Neural progenitor cell (in vitro differentiated cells): Measurements from ENCODE around the gene MAPKBP1. TPM values are rescaled to one million over a fixed set of nuclear protein-coding genes. Genes with fewer than 3 reads are reported as not detected.

ENCODE experiments used
- DNase-seq: peaks from one replicate; pipeline ENCODE4 v3.0.0-alpha.2; 2016; ENCODE audit warnings: low spot score
- H2AFZ ChIP-seq: fragments of 200-600 bp; sonication (generic); replicated peaks from 2 replicates; pipeline ENCODE4 v1.6.1; 2016; ENCODE audit warnings: antibody characterized with exemption
- H3F3A ChIP-seq: fragments of 200-600 bp; sonication (generic); 2 replicates; pipeline ENCODE4 v1.6.1; 2016; ENCODE audit warnings: antibody characterized with exemption, low read depth
- H3K27ac ChIP-seq: fragments of 200-600 bp; sonication (generic); 2 replicates; pipeline ENCODE4 v1.5.1; 2016; ENCODE audit warnings: mild to moderate bottlenecking
- H3K27me3 ChIP-seq: fragments of 200-600 bp; sonication (generic); 2 replicates; pipeline ENCODE4 v1.6.1; 2016; ENCODE audit warnings: mild to moderate bottlenecking, moderate library complexity
- H3K36me3 ChIP-seq: fragments of 200-600 bp; sonication (generic); 2 replicates; pipeline ENCODE4 v1.5.1; 2016
- H3K4me1 ChIP-seq: fragments of 200-600 bp; sonication (generic); 2 replicates; pipeline ENCODE4 v1.6.1; 2016; ENCODE audit warnings: mixed run types
- H3K4me2 ChIP-seq: fragments of 200-600 bp; sonication (generic); 2 replicates; pipeline ENCODE4 v1.6.1; 2016
- H3K4me3 ChIP-seq: fragments of 200-600 bp; sonication (generic); 2 replicates; pipeline ENCODE4 v1.5.1; 2016
- H3K79me2 ChIP-seq: fragments of 200-600 bp; sonication (generic); 2 replicates; pipeline ENCODE4 v1.6.1; 2016; ENCODE audit warnings: low read depth
- H3K9ac ChIP-seq: fragments of 200-600 bp; sonication (generic); 2 replicates; pipeline ENCODE4 v1.6.1; 2016
- H3K9me3 ChIP-seq: fragments of 200-600 bp; sonication (generic); 2 replicates; pipeline ENCODE4 v1.5.1; 2016; ENCODE audit warnings: low read depth
- H4K20me1 ChIP-seq: fragments of 200-600 bp; sonication (generic); 2 replicates; pipeline ENCODE4 v1.6.1; 2016; ENCODE audit warnings: low read depth
- H3K27ac Mint-ChIP-seq: 3 replicates; pipeline ENCODE4 v1.8.0; 2021; ENCODE audit warnings: mixed read lengths
- H3K27me3 Mint-ChIP-seq: 2 replicates; pipeline ENCODE4 v1.8.0; 2022; ENCODE audit warnings: low read depth, mild to moderate bottlenecking, inconsistent platforms, moderate library complexity, mixed read lengths; ENCODE audit not compliant: insufficient read depth
- H3K36me3 Mint-ChIP-seq: 3 replicates; pipeline ENCODE4 v1.8.0; 2021; ENCODE audit warnings: mixed read lengths
- H3K4me1 Mint-ChIP-seq: 3 replicates; pipeline ENCODE4 v1.8.0; 2021; ENCODE audit warnings: mixed read lengths
- H3K4me3 Mint-ChIP-seq: 3 replicates; pipeline ENCODE4 v1.8.0; 2021; ENCODE audit warnings: mild to moderate bottlenecking, moderate library complexity, mixed read lengths
- H3K9me3 Mint-ChIP-seq: 3 replicates; pipeline ENCODE4 v1.8.0; 2020; ENCODE audit warnings: mixed read lengths
- CTCF ChIP-seq: fragments of 200-600 bp; sonication (generic); IDR thresholded peaks from 2 replicates; pipeline ENCODE4 v1.5.1; 2017; ENCODE audit warnings: antibody characterized with exemption, mild to moderate bottlenecking
- EZH2 ChIP-seq: fragments of 200-600 bp; sonication (generic); IDR thresholded peaks from 2 replicates; pipeline ENCODE4 v1.6.1; 2017; ENCODE audit warnings: antibody characterized with exemption, mild to moderate bottlenecking, moderate library complexity
- EZH2phosphoT487 ChIP-seq: fragments of 200-600 bp; sonication (generic); IDR thresholded peaks from 2 replicates; pipeline ENCODE4 v1.6.1; 2017; ENCODE audit warnings: antibody characterized with exemption
- total RNA-seq: library from RNA; depleted of rRNA; stranded (reverse); fragments of >200 nt; gene quantifications from 2 replicates; pipeline ENCODE4 v1.2.3, GENCODE V29; 2015; ENCODE audit warnings: low replicate concordance

Gene MAPKBP1
- total RNA-seq, 1 donor from 2014 or later: 10.1 TPM

DNA sequence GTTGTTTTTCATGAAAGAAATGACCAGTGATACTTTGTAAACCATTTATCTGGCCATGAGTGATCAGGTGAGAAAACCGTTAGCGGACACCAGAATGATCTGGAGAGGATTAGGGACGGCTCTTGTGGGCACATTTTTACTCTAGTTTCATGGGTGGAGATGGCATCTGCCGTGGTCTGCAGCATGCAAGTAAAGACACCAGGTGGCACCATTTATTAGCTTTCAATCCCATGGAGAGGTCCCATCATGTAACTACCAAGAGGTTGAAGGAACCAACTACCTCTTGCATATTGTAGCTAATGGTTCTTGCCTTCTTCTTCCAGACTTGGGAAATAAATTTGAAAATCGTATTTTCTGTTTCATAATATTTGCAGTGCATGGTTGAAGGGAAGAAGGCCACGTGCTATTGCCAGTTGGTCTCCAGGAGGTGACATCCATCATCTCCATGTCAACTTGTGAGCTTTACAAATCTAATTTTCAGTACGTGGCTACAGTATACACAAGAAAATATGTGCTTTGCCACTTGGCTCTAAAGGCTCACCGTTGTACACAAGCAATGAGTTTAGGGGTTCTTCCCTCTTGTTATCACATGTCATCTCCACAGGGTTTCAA lies 1.5 kb upstream of the MAPKBP1 start:
- TF ChIP-seq CTCF (peak; percentile 68), EZH2 (no peak)
- Histone ChIP-seq H3K9me3 (no peaks in the 10 kb centered on the region), H3K27ac (no peak overlapping the region), H3K9ac (no peak overlapping the region), H3K4me2 (peak overlapping the region; percentile 82), H2AFZ (no peak overlapping the region), H3K4me1 (peaks cover 21% of the 10 kb centered on the region), H3K36me3 (peaks cover 8% of the 10 kb centered on the region), H4K20me1 (peaks cover 3% of the 10 kb centered on the region), H3F3A (peaks cover 35% of the 10 kb centered on the region), H3K79me2 (peaks cover 9% of the 10 kb centered on the region), H3K27me3 (no peaks in the 10 kb centered on the region), H3K4me3 (peak overlapping the region; percentile 68)
- H3K27me3 Mint-ChIP-seq: no peaks in the 10 kb centered on the region
- H3K36me3 Mint-ChIP-seq: peaks cover 5% of the 10 kb centered on the region
- no peaks in the 10 kb centered on the region for H3K9me3 Mint-ChIP-seq
- peak overlapping the region; percentile 93 for H3K4me3 Mint-ChIP-seq
- H3K27ac Mint-ChIP-seq: no peak overlapping the region
- peak; percentile 77 for DNase-seq
- H3K4me1 Mint-ChIP-seq: peaks cover 38% of the 10 kb centered on the region

DNA sequence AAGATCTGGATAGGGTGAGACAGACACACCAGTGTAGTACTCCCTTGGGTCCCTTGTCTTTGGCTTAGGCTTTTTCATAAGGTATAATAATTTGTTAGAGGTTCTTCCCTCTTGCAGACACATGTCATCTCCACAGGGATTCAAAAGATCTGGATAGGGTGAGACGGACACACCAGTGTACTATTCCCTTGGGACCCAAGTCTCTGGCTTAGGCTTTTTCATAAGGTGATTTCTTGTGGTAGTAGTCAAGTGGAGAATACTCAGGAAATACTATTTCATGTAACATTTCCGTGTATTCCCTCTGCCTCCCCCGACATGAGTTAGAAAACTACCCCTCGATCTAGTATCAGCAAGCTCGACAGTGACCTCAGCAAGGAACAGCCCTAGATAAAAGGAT lies 954 bp upstream of the MAPKBP1 start:
- peaks cover 26% of the 10 kb centered on the region for H3K4me1 ChIP-seq
- peaks cover 5% of the 10 kb centered on the region for H3K36me3 Mint-ChIP-seq
- H3K27ac ChIP-seq: peak overlapping the region; percentile 70
- no peak for DNase-seq
- no peak overlapping the region for H2AFZ ChIP-seq
- peaks cover 3% of the 10 kb centered on the region for H4K20me1 ChIP-seq
- peak overlapping the region; percentile 95 for H3K27ac Mint-ChIP-seq
- H3K4me3 Mint-ChIP-seq: peak overlapping the region; percentile 93
- H3F3A ChIP-seq: peaks cover 35% of the 10 kb centered on the region
- peaks cover 43% of the 10 kb centered on the region for H3K4me1 Mint-ChIP-seq
- H3K4me2 ChIP-seq: peak overlapping the region; percentile 82
- H3K27me3 ChIP-seq: no peaks in the 10 kb centered on the region
- H3K9ac ChIP-seq: no peak overlapping the region
- peak overlapping the region; percentile 68 for H3K4me3 ChIP-seq
- no peaks in the 10 kb centered on the region for H3K9me3 Mint-ChIP-seq
- no peaks in the 10 kb centered on the region for H3K27me3 Mint-ChIP-seq
- no peaks in the 10 kb centered on the region for H3K9me3 ChIP-seq
- H3K36me3 ChIP-seq: peaks cover 4% of the 10 kb centered on the region
- no peak for TF ChIP-seq EZH2
- no peak for TF ChIP-seq EZH2phosphoT487
- no peak for TF ChIP-seq CTCF
- peaks cover 12% of the 10 kb centered on the region for H3K79me2 ChIP-seq

- Histone ChIP-seq H3K79me2 (peaks cover 12% of the 10 kb centered on the region), H3K9me3 (no peaks in the 10 kb centered on the region), H3K27ac (peak overlapping the region; percentile 70), H3K4me2 (peak overlapping the region; percentile 82), H3F3A (peaks cover 35% of the 10 kb centered on the region), H3K27me3 (no peaks in the 10 kb centered on the region), H3K4me1 (peaks cover 30% of the 10 kb centered on the region), H2AFZ (peak overlapping the region; percentile 30), H3K4me3 (peak overlapping the region; percentile 68), H3K36me3 (peaks cover 2% of the 10 kb centered on the region), H3K9ac (no peak overlapping the region), H4K20me1 (peaks cover 3% of the 10 kb centered on the region)
- no peaks in the 10 kb centered on the region for H3K27me3 Mint-ChIP-seq
- H3K27ac Mint-ChIP-seq: peak overlapping the region; percentile 95
- H3K9me3 Mint-ChIP-seq: no peaks in the 10 kb centered on the region
- peaks cover 46% of the 10 kb centered on the region for H3K4me1 Mint-ChIP-seq
- H3K36me3 Mint-ChIP-seq: peaks cover 5% of the 10 kb centered on the region
- no peak for TF ChIP-seq EZH2
- DNase-seq: peak; percentile 7
- H3K4me3 Mint-ChIP-seq: peak overlapping the region; percentile 93
These were observed 589 bp upstream of the MAPKBP1 start for GRCh38 chr15:41773729-41774061.

DNA sequence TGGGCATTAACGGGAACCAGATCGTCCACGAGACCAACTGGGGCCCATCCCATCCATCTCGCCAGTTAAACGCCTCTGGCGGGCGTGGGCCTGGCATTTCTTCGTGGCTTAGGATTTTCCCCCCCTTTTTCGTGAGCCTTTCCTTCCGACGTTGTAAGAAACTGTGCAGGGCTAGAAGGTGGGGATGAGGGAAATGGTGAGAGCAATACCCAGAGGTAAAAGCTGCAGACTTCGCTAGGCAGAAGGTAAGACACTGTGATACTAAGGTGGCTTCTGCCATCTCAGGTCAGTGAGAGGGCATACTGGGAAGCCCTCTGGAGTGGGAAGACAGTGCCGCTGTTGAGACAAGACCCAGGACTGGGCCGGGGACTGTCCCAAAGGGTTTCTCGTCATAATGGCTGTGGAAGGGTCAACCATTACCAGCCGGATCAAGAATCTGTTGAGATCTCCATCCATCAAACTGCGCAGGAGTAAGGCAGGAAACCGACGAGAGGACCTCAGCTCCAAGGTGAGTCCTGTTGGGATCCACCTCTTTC lies 666 bp downstream of the MAPKBP1 start:
- Mint-ChIP-seq H3K4me3 (peak overlapping the region; percentile 93), H3K36me3 (peaks cover 6% of the 10 kb centered on the region), H3K27me3 (no peaks in the 10 kb centered on the region), H3K9me3 (no peaks in the 10 kb centered on the region), H3K4me1 (peaks cover 54% of the 10 kb centered on the region), H3K27ac (peak overlapping the region; percentile 94)
- peak overlapping the region; percentile 85 for H2AFZ ChIP-seq
- peak overlapping the region; percentile 16 for H3K9ac ChIP-seq
- H3K9me3 ChIP-seq: no peaks in the 10 kb centered on the region
- peaks cover 3% of the 10 kb centered on the region for H4K20me1 ChIP-seq
- H3K27me3 ChIP-seq: no peaks in the 10 kb centered on the region
- H3K4me3 ChIP-seq: peak overlapping the region; percentile 68
- peak overlapping the region; percentile 82 for H3K4me2 ChIP-seq
- peak overlapping the region; percentile 70 for H3K27ac ChIP-seq
- no peak for DNase-seq
- peaks cover 12% of the 10 kb centered on the region for H3K79me2 ChIP-seq
- no peak for TF ChIP-seq EZH2
- no peak for TF ChIP-seq EZH2phosphoT487
- no peak for TF ChIP-seq CTCF
- H3F3A ChIP-seq: peaks cover 39% of the 10 kb centered on the region
- peaks cover under 1% of the 10 kb centered on the region for H3K36me3 ChIP-seq
- peaks cover 36% of the 10 kb centered on the region for H3K4me1 ChIP-seq
